Right cardiac atrium (tissue), 5 donors: Measurements from ENCODE around the gene GSG1. TPM values are rescaled to one million over a fixed set of nuclear protein-coding genes. Genes with fewer than 3 reads are reported as not detected.
"Not testable (repeated sequence)": the region's sequence is repeated elsewhere in the genome, so short reads cannot be mapped to it uniquely, and the experiment has no call there.

Source experiments
- ATAC-seq, 2 donors: fragments of 200-7000 bp; cut with Tn5 transposase; one replicate each; pipeline versions ENCODE4 v1.8.0 to v1.9.1; 2020; ENCODE audit warnings: moderate library complexity in 2 of 2, mild to moderate bottlenecking in 1 of 2
- DNase-seq, 3 donors: peaks; one replicate each; pipeline ENCODE4 v3.0.0-alpha.2; 2020
- H3K27ac ChIP-seq: one replicate; pipeline ENCODE4 v1.5.1; 2013; ENCODE audit warnings: mild to moderate bottlenecking, low read length, control low read depth, moderate library complexity
- H3K27me3 ChIP-seq: one replicate; pipeline ENCODE4 v1.6.1; 2013; ENCODE audit not compliant: control insufficient read depth, insufficient read depth
- H3K4me1 ChIP-seq: one replicate; pipeline ENCODE4 v1.6.1; 2013; ENCODE audit warnings: low read length; ENCODE audit not compliant: control insufficient read depth, insufficient read depth
- H3K4me3 ChIP-seq: one replicate; pipeline ENCODE4 v1.5.1; 2013; ENCODE audit warnings: low read length, control low read depth
- H3K9me3 ChIP-seq: one replicate; pipeline ENCODE4 v1.6.1; 2013; ENCODE audit warnings: low read length; ENCODE audit not compliant: control insufficient read depth
- whole genome bisulfite sequencing: extraction: QIAGEN DNeasy Blood & Tissue Kit; methylation state at CpG from one replicate; pipeline ENCODE4 v1.1.7; 2013; 5-methylcytosine and 5-hydroxymethylcytosine counted together
- intact Hi-C, 4 donors: fragments of 100-400 bp; cut with DNase I; formaldehyde crosslinking; loops; one replicate each; pipeline versions ENCODE4 v1.11.0 to v1.14.0; 2022 to 2023
- polyA plus RNA-seq: library from polyadenylated mRNA; stranded (reverse); fragments of 200-250 nt; gene quantifications from one replicate; pipeline ENCODE4 v1.2.3, GENCODE V29; 2013
- total RNA-seq, 4 donors: library from RNA; stranded (reverse); fragmentation: NEBNext Ultra II Directional; extraction: Animal tissue kit (Norgen Biotek cat#: 25700); gene quantifications; one replicate each; pipeline ENCODE4 v1.2.1, GENCODE V29; 2021
- donor health status: healthy with polysubstance abuse.
- donor health status: DM: no; HTN: yes; CAD: no.
- donor health status: DM: no; HTN: no; CAD: no.
- donor health status: DM: no; HTN: yes; CAD: no; lungs with severe emphysema.
- donor health status: DM: yes; HTN: yes; CAD: no.

The GSG1 gene
- total and polyA plus RNA-seq, 5 donors: 0.07 TPM; not detected in 4

- H3K9me3 ChIP-seq, H3K27ac ChIP-seq, H3K4me3 ChIP-seq, H3K27me3 ChIP-seq, H3K4me1 ChIP-seq, DNase-seq, intact Hi-C loops, ATAC-seq: not testable (repeated sequence)
- 90% methylated on average over 6 of the region's 6 CpGs for WGBS
Measured at GRCh38 chr12:13053617-13054016, 49.9 kb downstream of the GSG1 start.

DNA sequence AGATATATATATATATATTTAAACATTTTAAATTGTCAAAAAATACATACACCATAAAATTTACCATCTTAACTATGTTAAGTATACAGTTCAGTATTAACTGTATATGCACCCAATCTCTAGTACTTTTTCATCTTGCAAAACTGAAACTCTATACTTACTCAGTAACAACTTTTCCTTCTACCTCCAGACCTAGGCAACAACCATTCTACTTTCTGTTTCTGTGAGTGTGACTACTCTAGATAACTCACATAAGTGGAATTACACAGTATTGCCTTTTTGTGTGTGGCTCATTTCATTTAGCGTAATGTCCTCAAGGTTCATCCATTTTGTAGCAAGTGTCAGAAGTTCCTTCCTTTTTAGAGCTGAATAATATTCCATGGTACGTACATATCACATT is 51.0 kb downstream of the GSG1 start:
- 49% methylated on average over 2 of the region's 2 CpGs for WGBS
- H3K4me3 ChIP-seq: no peak overlapping the region
- no peaks in the 10 kb centered on the region for H3K27me3 ChIP-seq
- no peaks in the 10 kb centered on the region for H3K4me1 ChIP-seq
- H3K27ac ChIP-seq: no peak overlapping the region
- no peaks in the 10 kb centered on the region for H3K9me3 ChIP-seq
- DNase-seq: no peak
- no peak for ATAC-seq
- intact Hi-C loops: no loop called here

GRCh38 chr12:13049816-13050215 is 53.7 kb downstream of the GSG1 start:
- DNase-seq (peak in 1 of 3 donors; percentile 68), ATAC-seq (peak; percentile 29 to 68)
- no peaks in the 10 kb centered on the region for H3K4me1 ChIP-seq
- no peaks in the 10 kb centered on the region for H3K27me3 ChIP-seq
- H3K27ac ChIP-seq: no peak overlapping the region
- intact Hi-C loops: no loop called here
- 53% methylated on average over 3 of the region's 3 CpGs for WGBS
- H3K9me3 ChIP-seq: no peaks in the 10 kb centered on the region
- H3K4me3 ChIP-seq: no peak overlapping the region

DNA sequence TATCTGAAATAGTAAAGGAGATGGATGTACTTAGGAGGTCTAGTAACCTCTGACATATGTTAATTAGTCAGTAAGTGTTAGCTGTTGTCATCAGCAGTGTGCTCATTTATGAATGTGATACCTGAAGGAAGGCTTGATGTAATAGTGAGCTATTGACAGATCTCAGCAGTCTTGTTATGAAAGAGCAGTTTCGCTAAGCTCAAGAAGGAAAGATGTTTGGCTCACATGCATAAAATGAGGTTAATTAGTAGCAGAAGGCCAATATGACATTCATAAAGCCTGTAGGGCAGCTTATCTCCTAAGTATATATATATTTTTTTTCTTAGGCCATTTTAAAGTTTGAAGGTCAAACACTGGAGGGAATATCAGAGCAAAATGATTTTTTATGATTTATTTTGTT is 56.5 kb downstream of the GSG1 start:
- H3K9me3 ChIP-seq: no peaks in the 10 kb centered on the region
- WGBS: 94% methylated on average over 1 of the region's 1 CpG
- no peaks in the 10 kb centered on the region for H3K27me3 ChIP-seq

GRCh38 chr12:13045816-13046215 is 57.7 kb downstream of the GSG1 start:
- Histone ChIP-seq H3K9me3 (no peaks in the 10 kb centered on the region), H3K27ac (no peak overlapping the region), H3K4me1 (no peaks in the 10 kb centered on the region), H3K27me3 (no peaks in the 10 kb centered on the region), H3K4me3 (no peak overlapping the region)
- intact Hi-C loops: no loop called here
- 95% methylated on average over 8 of the region's 8 CpGs for WGBS
- no peak for DNase-seq
- ATAC-seq: no peak

More for the DNA sequence above, 56.5 kb downstream of the GSG1 start:
- ATAC-seq (no peak), DNase-seq (no peak)
- intact Hi-C loops: no loop called here
- Histone ChIP-seq H3K4me3 (no peak overlapping the region), H3K27ac (no peak overlapping the region), H3K4me1 (no peaks in the 10 kb centered on the region)

- H3K4me3 ChIP-seq: peak overlapping the region; percentile 71
- WGBS: 4% methylated on average over 5 of the region's 5 CpGs
- no peaks in the 10 kb centered on the region for H3K4me1 ChIP-seq
- no peaks in the 10 kb centered on the region for H3K27me3 ChIP-seq
- intact Hi-C loops: no loop called here
- no peak for ATAC-seq
- H3K27ac ChIP-seq: no peak overlapping the region
- no peaks in the 10 kb centered on the region for H3K9me3 ChIP-seq
- no peak for DNase-seq
Measured at GRCh38 chr12:13044906-13045299, 58.6 kb downstream of the GSG1 start.

GRCh38 chr12:13044002-13044905 is 59.2 kb downstream of the GSG1 start, which contains the start of gene FAM234B:
FAM234B (plus strand) TSS chr12:13044381; CDS start chr12:13044404, 23 bp downstream.
- H3K4me1 ChIP-seq: no peaks in the 10 kb centered on the region
- DNase-seq (peak; percentile 88 to 95 (median 94)), ATAC-seq (peak; percentile 97 to 99)
- intact Hi-C loops: no loop called here
- no peaks in the 10 kb centered on the region for H3K27me3 ChIP-seq
- H3K4me3 ChIP-seq: peak within 1 kb of the TSS; percentile 71
- H3K27ac ChIP-seq: no peak within 1 kb of the TSS
- no peaks in the 10 kb centered on the region for H3K9me3 ChIP-seq
- 2% methylated on average over 74 of the region's 74 CpGs for WGBS

GRCh38 chr12:13042666-13043230 is 60.7 kb downstream of the GSG1 start:
- Histone ChIP-seq H3K27me3 (no peaks in the 10 kb centered on the region), H3K4me3 (no peak overlapping the region), H3K27ac (no peak overlapping the region), H3K4me1 (no peaks in the 10 kb centered on the region), H3K9me3 (no peaks in the 10 kb centered on the region)
- DNase-seq: no peak
- WGBS: 77% methylated on average over 4 of the region's 4 CpGs
- no peak for ATAC-seq
- intact Hi-C loops: no loop called here

DNA sequence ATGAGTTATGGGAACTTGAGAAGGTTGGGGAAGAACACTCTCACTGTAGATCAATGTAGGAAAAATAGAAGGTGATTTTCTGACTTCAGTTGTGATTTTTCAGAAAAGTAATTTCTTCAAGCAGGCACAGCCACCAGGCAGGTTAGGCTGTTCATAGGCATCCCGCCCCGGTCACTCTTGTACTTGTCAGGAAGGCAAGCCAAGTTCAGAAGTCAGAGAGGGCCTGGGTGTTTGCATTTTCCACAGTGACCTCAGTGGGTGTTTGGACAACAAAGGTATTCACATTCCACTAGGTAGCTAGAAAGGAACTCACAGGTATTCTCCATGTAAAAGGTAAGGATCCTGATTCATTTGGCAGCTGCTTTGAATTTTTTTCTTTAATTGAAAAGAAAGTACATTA is 62.2 kb downstream of the GSG1 start:
- DNase-seq (no peak), ATAC-seq (no peak)
- H3K27ac ChIP-seq: no peak overlapping the region
- intact Hi-C loops: no loop called here
- no peaks in the 10 kb centered on the region for H3K4me1 ChIP-seq
- H3K27me3 ChIP-seq: no peaks in the 10 kb centered on the region
- 98% methylated on average over 2 of the region's 2 CpGs for WGBS
- no peaks in the 10 kb centered on the region for H3K9me3 ChIP-seq
- H3K4me3 ChIP-seq: no peak overlapping the region

GRCh38 chr12:13039328-13039956 is 64.0 kb downstream of the GSG1 start:
- no peaks in the 10 kb centered on the region for H3K27me3 ChIP-seq
- no peaks in the 10 kb centered on the region for H3K9me3 ChIP-seq
- H3K4me3 ChIP-seq: no peak overlapping the region
- 49% methylated on average over 5 of the region's 5 CpGs for WGBS
- no peaks in the 10 kb centered on the region for H3K4me1 ChIP-seq
- intact Hi-C loops: no loop called here
- no peak for ATAC-seq
- no peak overlapping the region for H3K27ac ChIP-seq
- DNase-seq: no peak
